ENCODE data around the gene ERGIC2. TPM values are rescaled to one million over a fixed set of nuclear protein-coding genes. Genes with fewer than 3 reads are reported as not detected.
"Not testable (repeated sequence)": the region's sequence is repeated elsewhere in the genome, so short reads cannot be mapped to it uniquely, and the experiment has no call there.

Gene ERGIC2
- total and polyA plus RNA-seq, 8 donors = 19.7 to 66.2 (median 39.6) TPM

- H3K27ac ChIP-seq = no peak overlapping the region
- no peaks in the 10 kb centered on the region for H3K36me3 ChIP-seq
- FAIRE-seq = no peak
- no peaks in the 10 kb centered on the region for H3K27me3 ChIP-seq
- TF ChIP-seq CTCF (IDR thresholded peaks at IDR 0.05) = no peak
- intact Hi-C loops (cut with DNase I) = no loop called here
- 89 to 96% methylated on average over 3 of the region's 3 CpGs for WGBS, 2 donors
- ATAC-seq = no peak
- H3K4me3 ChIP-seq = no peak overlapping the region
- no peak for DNase-seq
- no peaks in the 10 kb centered on the region for H3K4me1 ChIP-seq
- no peaks in the 10 kb centered on the region for H3K9me3 ChIP-seq
Measured at GRCh38 chr12:29291226-29291625, 89.7 kb downstream of the ERGIC2 start.

GRCh38 chr12:29290475-29290874 lies 90.5 kb downstream of the ERGIC2 start:
- H3K27ac ChIP-seq; FAIRE-seq; H3K4me3 ChIP-seq; DNase-seq; H3K4me1 ChIP-seq; intact Hi-C loops (cut with DNase I); H3K27me3 ChIP-seq; ATAC-seq; H3K36me3 ChIP-seq; H3K9me3 ChIP-seq: not testable (repeated sequence)

DNA sequence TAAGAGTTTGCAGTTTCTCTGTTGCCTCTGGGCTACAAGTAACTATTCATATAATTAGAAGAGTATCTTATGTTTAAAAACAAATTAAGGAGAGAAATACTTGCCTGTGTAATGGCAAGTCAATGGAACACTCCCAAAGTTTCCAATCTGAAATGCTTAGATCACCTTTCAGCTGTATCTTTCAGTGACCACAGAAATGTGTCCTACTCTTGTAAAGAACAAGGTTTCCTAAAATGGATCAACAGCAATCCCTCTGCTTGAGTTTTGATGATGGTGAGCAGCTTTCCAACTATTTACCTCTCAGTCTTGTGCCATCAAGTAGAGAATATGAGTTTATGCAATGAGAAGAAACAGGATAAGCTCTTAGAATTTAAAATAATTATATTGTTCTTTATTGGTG lies 92.9 kb downstream of the ERGIC2 start:
- H3K27me3 ChIP-seq = no peaks in the 10 kb centered on the region
- no peaks in the 10 kb centered on the region for H3K9me3 ChIP-seq
- H3K4me3 ChIP-seq = no peak overlapping the region
- no peak overlapping the region for H3K27ac ChIP-seq
- no peak for TF ChIP-seq CTCF (IDR thresholded peaks at IDR 0.05)
- ATAC-seq (no peak), DNase-seq (no peak), FAIRE-seq (no peak)
- intact Hi-C loops (cut with DNase I) = no loop called here
- no peaks in the 10 kb centered on the region for H3K4me1 ChIP-seq
- no peaks in the 10 kb centered on the region for H3K36me3 ChIP-seq

DNA sequence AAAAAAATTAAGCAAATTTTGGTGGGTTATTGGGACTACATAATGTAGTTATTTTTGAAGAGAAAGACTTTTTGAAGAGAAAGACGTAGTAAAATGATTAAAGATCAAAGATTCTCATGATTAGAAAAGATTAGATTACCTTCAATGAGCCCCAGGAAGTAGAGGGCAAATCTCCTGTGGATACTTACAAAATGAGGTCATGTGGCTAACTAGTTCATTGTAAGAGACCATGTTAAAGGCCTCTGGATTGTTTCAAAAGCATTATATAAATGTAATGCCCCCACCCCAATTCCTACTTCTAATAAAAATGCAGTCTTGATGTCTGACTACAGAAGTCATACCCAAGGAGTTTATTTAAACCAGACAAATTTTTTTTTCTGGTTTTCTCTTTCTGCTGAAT lies 93.3 kb downstream of the ERGIC2 start:
- no peak for TF ChIP-seq CTCF (IDR thresholded peaks at IDR 0.05)
- no peak for ATAC-seq
- Histone ChIP-seq H3K4me3 (no peak overlapping the region), H3K36me3 (no peaks in the 10 kb centered on the region), H3K9me3 (no peaks in the 10 kb centered on the region), H3K27ac (no peak overlapping the region), H3K27me3 (no peaks in the 10 kb centered on the region), H3K4me1 (no peaks in the 10 kb centered on the region)
- WGBS, 2 donors = 51 to 55% methylated on average over 1 of the region's 1 CpG
- no peak for DNase-seq
- intact Hi-C loops (cut with DNase I) = no loop called here
- FAIRE-seq = no peak

Other genes with a start within 250 kb of the ERGIC2 start
- 1 to 10 TPM in 3 of 6 donors, under 1 TPM in 3; 0.43 to 2.8 (median 1.1) TPM for gene FAR2, start 231.9 kb downstream of the ERGIC2 start, total RNA-seq
- 1 to 10 TPM in 1 of 2 donors, under 1 TPM in 1; 0.92 to 1.3 TPM for gene FAR2, start 231.9 kb downstream of the ERGIC2 start, polyA plus RNA-seq
- under 1 TPM in 1 of 6 donors, not detected in 5; 0.06 TPM for gene OVCH1, start 116.5 kb upstream of the ERGIC2 start, total RNA-seq
- under 1 TPM in 1 of 2 donors, not detected in 1; 0.02 TPM for gene OVCH1, start 116.5 kb upstream of the ERGIC2 start, polyA plus RNA-seq

Data from pancreas (tissue), 10 donors.